K562 (cell line): Measurements from ENCODE around the gene ZFPM1. TPM values are rescaled to one million over a fixed set of nuclear protein-coding genes. Genes with fewer than 3 reads are reported as not detected.

Source experiments
- CHD1 ChIP-seq: fragments of 200-600 bp; sonication (generic); IDR thresholded peaks from one replicate; pipeline ENCODE4 v1.6.1; 2012; ENCODE audit warnings: mild to moderate bottlenecking, moderate library complexity, low read length, inconsistent platforms
- CREB1 ChIP-seq, 2 experiments: sonication (generic) in 1 of 2; formaldehyde crosslinking in 1 of 2; IDR thresholded peaks; 2 replicates each; pipeline versions ENCODE4 v1.6.1 to v1.8.0; 2012 to 2022; ENCODE audit warnings: inconsistent platforms in 1 of 2, mild to moderate bottlenecking in 1 of 2, missing genetic modification reagents in 1 of 2, moderate library complexity in 1 of 2
- CREB3L1 ChIP-seq: fragments of 450-650 bp; IDR thresholded peaks from 2 replicates; pipeline ENCODE4 v1.6.1; 2014; ENCODE audit warnings: low read depth, mild to moderate bottlenecking, moderate library complexity, borderline replicate concordance
- EP300 ChIP-seq: IDR thresholded peaks from 2 replicates; pipeline ENCODE4 v1.6.1; 2012; ENCODE audit warnings: low read length, improper control_type of control experiment
- FOXK2 ChIP-seq, 2 experiments: fragments of 450-650 bp; IDR thresholded peaks in 1 of 2; conservative IDR thresholded peaks in 1 of 2; 2 replicates each; pipeline ENCODE4 v1.6.1; 2016; ENCODE audit warnings: low read depth in 2 of 2, mild to moderate bottlenecking in 1 of 2
- JUN ChIP-seq, 2 experiments: sonication (generic) in 1 of 2; formaldehyde crosslinking in 1 of 2; IDR thresholded peaks; 2 replicates each; pipeline versions ENCODE4 v1.6.1 to v1.8.0; 2012 to 2022; ENCODE audit warnings: borderline replicate concordance in 2 of 2, mild to moderate bottlenecking in 2 of 2, improper control_type of control experiment in 1 of 2, low read depth in 1 of 2, low read length in 1 of 2, missing genetic modification reagents in 1 of 2
- MTA1 ChIP-seq: fragments of 450-650 bp; IDR thresholded peaks from 2 replicates; pipeline ENCODE4 v1.6.1; 2017; ENCODE audit warnings: borderline replicate concordance
- MTA2 ChIP-seq: fragments of 450-650 bp; IDR thresholded peaks from 2 replicates; pipeline ENCODE4 v1.6.1; 2016; ENCODE audit warnings: low read depth
- NR1H2 ChIP-seq: sonication (generic); formaldehyde crosslinking; IDR thresholded peaks from 2 replicates; pipeline ENCODE4 v1.4.0; 2020; ENCODE audit warnings: mild to moderate bottlenecking, missing genetic modification reagents
- POLR2B ChIP-seq: fragments of 450-650 bp; IDR thresholded peaks from 2 replicates; pipeline ENCODE4 v1.6.1; 2018; ENCODE audit warnings: low read depth; ENCODE audit not compliant: partially characterized antibody
- RBBP5 ChIP-seq: fragments of 200-600 bp; sonication (generic); IDR thresholded peaks from 2 replicates; pipeline ENCODE4 v1.6.1; 2012; ENCODE audit warnings: borderline replicate concordance, mild to moderate bottlenecking, low read length, control low read depth, inconsistent platforms; ENCODE audit not compliant: insufficient read depth, poor library complexity, severe bottlenecking
- RFX5 ChIP-seq: IDR thresholded peaks from 2 replicates; pipeline ENCODE4 v1.6.1; 2011; ENCODE audit warnings: low read depth, mild to moderate bottlenecking, improper control_type of control experiment, low read length
- TCF7 ChIP-seq: sonication (generic); IDR thresholded peaks from 2 replicates; pipeline ENCODE4 v1.6.1; 2016; ENCODE audit warnings: antibody characterized with exemption, borderline replicate concordance
- ZC3H4 ChIP-seq: sonication (generic); formaldehyde crosslinking; IDR thresholded peaks from 2 replicates; pipeline ENCODE4 v1.9.0; 2021; ENCODE audit warnings: missing genetic modification reagents, borderline replicate concordance
- ZNF121 ChIP-seq: sonication (generic); formaldehyde crosslinking; conservative IDR thresholded peaks from 2 replicates; pipeline ENCODE4 v1.8.0; 2022; ENCODE audit warnings: missing genetic modification reagents
- ZNF124 ChIP-seq: sonication (generic); formaldehyde crosslinking; IDR thresholded peaks from 2 replicates; pipeline ENCODE4 v1.8.1; 2022; ENCODE audit warnings: missing genetic modification reagents
- ZNF184 ChIP-seq: sonication (generic); formaldehyde crosslinking; IDR thresholded peaks from 2 replicates; pipeline ENCODE4 v1.5.0; 2020; ENCODE audit warnings: missing genetic modification reagents
- polyA plus RNA-seq, 8 experiments: library from polyadenylated mRNA; depleted of rRNA in 4 of 8; stranded (reverse) in 5 of 8; unstranded in 3 of 8; fragments of >200 nt; fragmentation: Nextera tagmentation in 2 of 8; fragmentation: Illumina TruSeq in 1 of 8; extraction: Ambion mirVana in 2 of 8; extraction: Trizol in 1 of 8; gene quantifications; 2 replicates each; pipeline versions ENCODE4 v1.2.1 to v1.2.3, GENCODE V29; 2011 to 2014; ENCODE audit warnings: inconsistent platforms in 1 of 8, missing spikeins in 1 of 8
- total RNA-seq, 7 experiments: library from RNA; depleted of rRNA in 6 of 7; stranded (reverse); fragments of >200 nt in 6 of 7; fragmentation: Illumina TruSeq in 2 of 7; extraction: Trizol in 2 of 7; gene quantifications; 2 replicates each; pipeline versions ENCODE4 v1.2.1 to v1.2.3, GENCODE V29; 2011 to 2021; ENCODE audit warnings: low replicate concordance in 1 of 7
- TF ChIP-seq, protein P1 (sequence below): fragments of 450-650 bp; IDR thresholded peaks from 2 replicates; pipeline ENCODE4 v1.6.1; 2018; ENCODE audit warnings: mild to moderate bottlenecking, low read depth; ENCODE audit not compliant: partially characterized antibody
- TF ChIP-seq, protein P2 (sequence below): sonication (generic); formaldehyde crosslinking; IDR thresholded peaks from 2 replicates; pipeline ENCODE4 v1.8.0; 2022; ENCODE audit warnings: mild to moderate bottlenecking, missing genetic modification reagents, borderline replicate concordance
- TF ChIP-seq, protein P3 (sequence below): fragments of 450-650 bp; conservative IDR thresholded peaks from 2 replicates; pipeline ENCODE4 v1.6.1; 2016; ENCODE audit warnings: missing genetic modification characterization, low read depth, mild to moderate bottlenecking, missing compliant biosample characterization, moderate library complexity

Gene ZFPM1
- total and polyA plus RNA-seq, 9 of the 15 experiments (the other 6 are each of a cell fraction or from before 2014, with no cell fraction given): 0.03 to 35.9 (median 1.4) TPM

DNA sequence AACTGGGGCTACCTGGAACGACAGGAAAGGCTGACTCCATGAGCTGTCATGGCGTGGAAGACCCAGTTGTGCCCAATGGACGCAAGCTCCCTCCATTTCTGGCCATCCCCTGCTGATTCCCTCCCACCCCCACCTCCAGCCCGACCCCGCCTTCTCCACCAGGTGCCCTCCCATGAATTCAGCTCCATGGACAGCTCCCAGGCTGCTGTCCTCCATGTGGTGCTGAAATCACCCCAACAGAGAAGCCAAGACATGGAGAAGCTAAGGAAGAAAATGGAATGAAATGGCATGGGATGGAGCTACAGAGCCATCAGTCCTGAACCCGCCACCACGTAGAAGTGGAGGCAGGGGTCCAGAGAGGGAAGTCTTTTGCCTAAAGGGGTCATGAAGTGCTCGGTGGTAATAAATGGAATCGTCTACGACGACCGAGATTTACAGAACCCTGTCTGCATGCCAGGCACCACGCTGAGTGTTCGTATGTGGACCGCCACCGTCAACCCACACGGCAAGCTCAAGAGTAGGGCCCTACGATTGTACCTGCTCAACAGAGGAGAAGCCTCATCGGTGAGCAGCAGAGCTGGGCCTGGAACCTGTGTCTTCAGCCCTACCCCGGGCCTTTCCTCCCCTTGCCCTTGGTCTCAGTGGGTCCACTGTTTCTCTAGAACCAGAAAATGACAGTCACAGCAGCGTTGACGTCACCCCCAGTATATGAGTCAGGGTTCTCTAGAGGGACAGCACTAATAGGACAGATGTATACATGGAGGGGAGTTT lies 107.8 kb downstream of the ZFPM1 start (continued):
- TF ChIP-seq POLR2B: no peak
- no peak for TF ChIP-seq CREB3L1
- TF ChIP-seq RFX5: no peak
- TF ChIP-seq NR1H2 (CRISPR knock-in tag): peak; percentile 98
- no peak for TF ChIP-seq MTA1
- TF ChIP-seq, protein P1, sequence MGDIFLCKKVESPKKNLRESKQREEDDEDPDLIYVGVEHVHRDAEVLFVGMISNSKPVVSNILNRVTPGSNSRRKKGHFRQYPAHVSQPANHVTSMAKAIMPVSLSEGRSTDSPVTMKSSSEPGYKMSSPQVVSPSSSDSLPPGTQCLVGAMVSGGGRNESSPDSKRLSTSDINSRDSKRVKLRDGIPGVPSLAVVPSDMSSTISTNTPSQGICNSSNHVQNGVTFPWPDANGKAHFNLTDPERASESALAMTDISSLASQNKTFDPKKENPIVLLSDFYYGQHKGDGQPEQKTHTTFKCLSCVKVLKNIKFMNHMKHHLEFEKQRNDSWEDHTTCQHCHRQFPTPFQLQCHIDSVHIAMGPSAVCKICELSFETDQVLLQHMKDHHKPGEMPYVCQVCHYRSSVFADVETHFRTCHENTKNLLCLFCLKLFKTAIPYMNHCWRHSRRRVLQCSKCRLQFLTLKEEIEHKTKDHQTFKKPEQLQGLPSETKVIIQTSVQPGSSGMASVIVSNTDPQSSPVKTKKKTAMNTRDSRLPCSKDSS: no peak
- TF ChIP-seq, protein P2, sequence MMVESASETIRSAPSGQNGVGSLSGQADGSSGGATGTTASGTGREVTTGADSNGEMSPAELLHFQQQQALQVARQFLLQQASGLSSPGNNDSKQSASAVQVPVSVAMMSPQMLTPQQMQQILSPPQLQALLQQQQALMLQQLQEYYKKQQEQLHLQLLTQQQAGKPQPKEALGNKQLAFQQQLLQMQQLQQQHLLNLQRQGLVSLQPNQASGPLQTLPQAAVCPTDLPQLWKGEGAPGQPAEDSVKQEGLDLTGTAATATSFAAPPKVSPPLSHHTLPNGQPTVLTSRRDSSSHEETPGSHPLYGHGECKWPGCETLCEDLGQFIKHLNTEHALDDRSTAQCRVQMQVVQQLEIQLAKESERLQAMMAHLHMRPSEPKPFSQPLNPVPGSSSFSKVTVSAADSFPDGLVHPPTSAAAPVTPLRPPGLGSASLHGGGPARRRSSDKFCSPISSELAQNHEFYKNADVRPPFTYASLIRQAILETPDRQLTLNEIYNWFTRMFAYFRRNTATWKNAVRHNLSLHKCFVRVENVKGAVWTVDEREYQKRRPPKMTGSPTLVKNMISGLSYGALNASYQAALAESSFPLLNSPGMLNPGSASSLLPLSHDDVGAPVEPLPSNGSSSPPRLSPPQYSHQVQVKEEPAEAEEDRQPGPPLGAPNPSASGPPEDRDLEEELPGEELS: peak; percentile 99
- TF ChIP-seq CHD1: no peak
- no peak for TF ChIP-seq EP300
- TF ChIP-seq CREB1 (IDR thresholded peaks at IDR 0.05): no peak
- peak; percentile 78 for TF ChIP-seq CREB1 (CRISPR knock-in tag; IDR thresholded peaks at IDR 0.05)
- TF ChIP-seq, protein P3, sequence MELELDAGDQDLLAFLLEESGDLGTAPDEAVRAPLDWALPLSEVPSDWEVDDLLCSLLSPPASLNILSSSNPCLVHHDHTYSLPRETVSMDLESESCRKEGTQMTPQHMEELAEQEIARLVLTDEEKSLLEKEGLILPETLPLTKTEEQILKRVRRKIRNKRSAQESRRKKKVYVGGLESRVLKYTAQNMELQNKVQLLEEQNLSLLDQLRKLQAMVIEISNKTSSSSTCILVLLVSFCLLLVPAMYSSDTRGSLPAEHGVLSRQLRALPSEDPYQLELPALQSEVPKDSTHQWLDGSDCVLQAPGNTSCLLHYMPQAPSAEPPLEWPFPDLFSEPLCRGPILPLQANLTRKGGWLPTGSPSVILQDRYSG (tag): peak; percentile 83
- no peak for TF ChIP-seq RBBP5
- no peak; the same call in 1 of the 2 replicates for TF ChIP-seq ZC3H4 (CRISPR knock-in tag)
- TF ChIP-seq ZNF121 (CRISPR knock-in tag): peak; percentile 68
- peak; percentile 94 for TF ChIP-seq ZNF184 (CRISPR knock-in tag)
- TF ChIP-seq ZNF124 (CRISPR knock-in tag): peak; percentile 94; the same call in 1 of the 2 replicates
- TF ChIP-seq JUN (IDR thresholded peaks at IDR 0.05; ENCODE audit: borderline replicate concordance, low read depth, low read length): peak; percentile 60; the same call in 1 of the 2 replicates
- peak; percentile 94 for TF ChIP-seq JUN (CRISPR knock-in tag; IDR thresholded peaks at IDR 0.05; ENCODE audit: borderline replicate concordance)
- no peak for TF ChIP-seq FOXK2 (conservative IDR thresholded peaks at IDR 0.05 in 1 of 2, IDR thresholded peaks at IDR 0.05 in 1 of 2; ENCODE audit: low read depth in 2 of 2)
- 0 out of 2 replicates have a peak, but pooled peaks have one; percentile 30 for TF ChIP-seq TCF7
- TF ChIP-seq MTA2: no peak
